ENCODE measurements around the gene NDN. TPM values are rescaled to one million over a fixed set of nuclear protein-coding genes. Genes with fewer than 3 reads are reported as not detected.

NDN gene
- total RNA-seq, 6 experiments from 2014 or later: 1.6 to 3.8 (median 2.9) TPM

DNA sequence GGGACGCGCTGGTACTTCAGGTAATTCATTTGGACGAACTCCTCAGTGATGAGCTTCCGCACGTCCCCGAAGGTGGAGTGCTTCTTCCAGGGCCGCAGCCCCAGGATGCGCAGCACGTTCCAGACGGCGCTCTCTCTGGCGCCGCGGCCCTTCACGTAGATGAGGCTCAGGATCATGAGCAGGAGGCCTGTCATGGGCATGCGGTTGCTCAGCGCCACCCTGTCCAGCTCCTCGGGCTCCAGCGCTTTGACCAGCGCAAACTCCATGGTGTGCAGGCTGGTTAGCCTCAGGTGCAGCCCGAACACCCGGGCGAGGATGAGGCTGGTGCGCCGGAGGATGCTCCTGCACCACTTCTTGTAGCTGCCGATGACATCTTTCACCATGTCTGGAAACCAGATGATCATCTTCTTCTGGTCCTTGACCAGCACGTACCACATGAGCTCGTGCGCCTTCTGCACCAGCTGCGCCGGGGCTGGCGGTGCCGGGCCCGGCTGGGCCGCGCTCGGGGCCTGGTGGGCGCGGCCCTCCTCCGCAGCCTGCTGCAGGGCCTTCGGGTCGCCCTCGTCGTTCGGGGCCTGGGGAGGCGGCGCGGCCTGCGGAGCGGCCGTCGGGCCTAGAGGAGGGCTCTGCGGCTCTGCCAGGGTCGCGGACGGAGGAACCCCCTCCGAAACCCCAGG is 501 bp downstream of the NDN start:
- no peak overlapping the region for H3K27ac ChIP-seq
- H3K4me3 ChIP-seq: peak overlapping the region; percentile 20 to 40 (median 25)
- no peaks in the 10 kb centered on the region for H3K4me1 ChIP-seq
- intact Hi-C loops (cut with DNase I): no loop called here
- H3K27me3 ChIP-seq: no peaks in the 10 kb centered on the region
- H3K36me3 ChIP-seq: no peaks in the 10 kb centered on the region
- H3K9me3 ChIP-seq: no peaks in the 10 kb centered on the region
- no peak for DNase-seq
- peak in 2 of 4 donors; percentile 21 to 37 for ATAC-seq
- TF ChIP-seq, protein P1, sequence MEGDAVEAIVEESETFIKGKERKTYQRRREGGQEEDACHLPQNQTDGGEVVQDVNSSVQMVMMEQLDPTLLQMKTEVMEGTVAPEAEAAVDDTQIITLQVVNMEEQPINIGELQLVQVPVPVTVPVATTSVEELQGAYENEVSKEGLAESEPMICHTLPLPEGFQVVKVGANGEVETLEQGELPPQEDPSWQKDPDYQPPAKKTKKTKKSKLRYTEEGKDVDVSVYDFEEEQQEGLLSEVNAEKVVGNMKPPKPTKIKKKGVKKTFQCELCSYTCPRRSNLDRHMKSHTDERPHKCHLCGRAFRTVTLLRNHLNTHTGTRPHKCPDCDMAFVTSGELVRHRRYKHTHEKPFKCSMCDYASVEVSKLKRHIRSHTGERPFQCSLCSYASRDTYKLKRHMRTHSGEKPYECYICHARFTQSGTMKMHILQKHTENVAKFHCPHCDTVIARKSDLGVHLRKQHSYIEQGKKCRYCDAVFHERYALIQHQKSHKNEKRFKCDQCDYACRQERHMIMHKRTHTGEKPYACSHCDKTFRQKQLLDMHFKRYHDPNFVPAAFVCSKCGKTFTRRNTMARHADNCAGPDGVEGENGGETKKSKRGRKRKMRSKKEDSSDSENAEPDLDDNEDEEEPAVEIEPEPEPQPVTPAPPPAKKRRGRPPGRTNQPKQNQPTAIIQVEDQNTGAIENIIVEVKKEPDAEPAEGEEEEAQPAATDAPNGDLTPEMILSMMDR (IDR thresholded peaks at IDR 0.05): no peak
- no peak for TF ChIP-seq POLR2A (IDR thresholded peaks at IDR 0.05)
- 31% methylated on average over 3 of the region's 57 CpGs for WGBS (ENCODE audit: insufficient coverage, low coverage, low lambda C conversion rate, missing lambda C conversion rate)

GRCh38 chr15:23671481-23671880 is 15.6 kb downstream of the NDN start:
- Histone ChIP-seq H3K9me3 (no peaks in the 10 kb centered on the region), H3K27me3 (no peaks in the 10 kb centered on the region), H3K27ac (no peak overlapping the region), H3K4me1 (no peaks in the 10 kb centered on the region), H3K4me3 (no peak overlapping the region), H3K36me3 (no peaks in the 10 kb centered on the region)
- no peak for TF ChIP-seq POLR2A (IDR thresholded peaks at IDR 0.05)
- TF ChIP-seq, protein P1 (IDR thresholded peaks at IDR 0.05): no peak
- intact Hi-C loops (cut with DNase I): no loop called here
- 27% methylated on average over 3 of the region's 3 CpGs for WGBS (ENCODE audit: insufficient coverage, low coverage, low lambda C conversion rate, missing lambda C conversion rate)
- DNase-seq (no peak), ATAC-seq (no peak)

- no peak overlapping the region for H3K27ac ChIP-seq
- H3K27me3 ChIP-seq: no peaks in the 10 kb centered on the region
- H3K9me3 ChIP-seq: no peaks in the 10 kb centered on the region
- H3K4me1 ChIP-seq: no peaks in the 10 kb centered on the region
- H3K36me3 ChIP-seq: no peaks in the 10 kb centered on the region
- intact Hi-C loops (cut with DNase I): no loop called here
- no peak for DNase-seq
- WGBS (ENCODE audit: insufficient coverage, low coverage, low lambda C conversion rate, missing lambda C conversion rate): 40% methylated on average over 1 of the region's 1 CpG
- ATAC-seq: no peak
- no peak overlapping the region for H3K4me3 ChIP-seq
- TF ChIP-seq, protein P1 (IDR thresholded peaks at IDR 0.05): no peak
- no peak for TF ChIP-seq POLR2A (IDR thresholded peaks at IDR 0.05)
Measured at GRCh38 chr15:23670970-23671369, 16.1 kb downstream of the NDN start.

- Histone ChIP-seq H3K27me3 (no peaks in the 10 kb centered on the region), H3K9me3 (no peaks in the 10 kb centered on the region), H3K4me3 (no peak overlapping the region), H3K36me3 (no peaks in the 10 kb centered on the region), H3K27ac (no peak overlapping the region), H3K4me1 (no peaks in the 10 kb centered on the region)
- ATAC-seq (no peak), DNase-seq (no peak)
- intact Hi-C loops (cut with DNase I): no loop called here
- TF ChIP-seq POLR2A (IDR thresholded peaks at IDR 0.05): no peak
- TF ChIP-seq, protein P1 (IDR thresholded peaks at IDR 0.05): no peak
- WGBS (ENCODE audit: insufficient coverage, low coverage, low lambda C conversion rate, missing lambda C conversion rate): 25% methylated on average over 2 of the region's 2 CpGs
Measured at GRCh38 chr15:23663232-23663631, 23.9 kb downstream of the NDN start.
